ENCODE data around the gene ABCA2. TPM values are rescaled to one million over a fixed set of nuclear protein-coding genes. Genes with fewer than 3 reads are reported as not detected.
A peak's percentile ranks its signal among the peaks of the same experiment; 100 is the strongest.

ABCA2 gene
- total RNA-seq, 1 donor from 2014 or later: 62.4 TPM

- H3K4me3 Mint-ChIP-seq (ENCODE audit: unreplicated experiment): no peak overlapping the region
- H3K9me3 Mint-ChIP-seq (ENCODE audit: low read depth): no peaks in the 10 kb centered on the region
- peaks cover 10% of the 10 kb centered on the region for H3K4me1 Mint-ChIP-seq (ENCODE audit: low read depth)
- H3K27ac Mint-ChIP-seq (ENCODE audit: unreplicated experiment): no peak overlapping the region
- H3K27me3 Mint-ChIP-seq (ENCODE audit: low read depth): no peaks in the 10 kb centered on the region
- no peak for DNase-seq (ENCODE audit: low spot score)
- peaks cover 2% of the 10 kb centered on the region for H3K36me3 Mint-ChIP-seq (ENCODE audit: low read depth)
- TF ChIP-seq CTCF (IDR thresholded peaks at IDR 0.05): no peak
Observed at GRCh38 chr9:137074657-137075274, 46.7 kb upstream of the ABCA2 start.

- TF ChIP-seq CTCF (IDR thresholded peaks at IDR 0.05): no peak
- Mint-ChIP-seq H3K9me3 (ENCODE audit: low read depth) (no peaks in the 10 kb centered on the region), H3K4me3 (ENCODE audit: unreplicated experiment) (no peak overlapping the region), H3K4me1 (ENCODE audit: low read depth) (peaks cover 9% of the 10 kb centered on the region), H3K36me3 (ENCODE audit: low read depth) (peaks cover 1% of the 10 kb centered on the region), H3K27ac (ENCODE audit: unreplicated experiment) (no peak overlapping the region), H3K27me3 (ENCODE audit: low read depth) (no peaks in the 10 kb centered on the region)
- DNase-seq (ENCODE audit: low spot score): no peak
Observed at GRCh38 chr9:137073992-137074399, 46.0 kb upstream of the ABCA2 start.

GRCh38 chr9:137071282-137071681, 43.2 kb upstream of the ABCA2 start:
- TF ChIP-seq CTCF (IDR thresholded peaks at IDR 0.05): no peak
- H3K36me3 Mint-ChIP-seq (ENCODE audit: low read depth): no peaks in the 10 kb centered on the region
- no peaks in the 10 kb centered on the region for H3K9me3 Mint-ChIP-seq (ENCODE audit: low read depth)
- peak overlapping the region; percentile 80 for H3K27ac Mint-ChIP-seq (ENCODE audit: unreplicated experiment)
- peaks cover 13% of the 10 kb centered on the region for H3K4me1 Mint-ChIP-seq (ENCODE audit: low read depth)
- H3K27me3 Mint-ChIP-seq (ENCODE audit: low read depth): no peaks in the 10 kb centered on the region
- DNase-seq (ENCODE audit: low spot score): no peak
- peak overlapping the region; percentile 69 for H3K4me3 Mint-ChIP-seq (ENCODE audit: unreplicated experiment)

GRCh38 chr9:137070906-137071275, 42.9 kb upstream of the ABCA2 start:
- Mint-ChIP-seq H3K36me3 (ENCODE audit: low read depth) (no peaks in the 10 kb centered on the region), H3K9me3 (ENCODE audit: low read depth) (no peaks in the 10 kb centered on the region), H3K4me3 (ENCODE audit: unreplicated experiment) (peak overlapping the region; percentile 69), H3K27ac (ENCODE audit: unreplicated experiment) (peak overlapping the region; percentile 80), H3K4me1 (ENCODE audit: low read depth) (peaks cover 13% of the 10 kb centered on the region), H3K27me3 (ENCODE audit: low read depth) (no peaks in the 10 kb centered on the region)
- no peak for DNase-seq (ENCODE audit: low spot score)
- TF ChIP-seq CTCF (IDR thresholded peaks at IDR 0.05): peak; percentile 35

DNA sequence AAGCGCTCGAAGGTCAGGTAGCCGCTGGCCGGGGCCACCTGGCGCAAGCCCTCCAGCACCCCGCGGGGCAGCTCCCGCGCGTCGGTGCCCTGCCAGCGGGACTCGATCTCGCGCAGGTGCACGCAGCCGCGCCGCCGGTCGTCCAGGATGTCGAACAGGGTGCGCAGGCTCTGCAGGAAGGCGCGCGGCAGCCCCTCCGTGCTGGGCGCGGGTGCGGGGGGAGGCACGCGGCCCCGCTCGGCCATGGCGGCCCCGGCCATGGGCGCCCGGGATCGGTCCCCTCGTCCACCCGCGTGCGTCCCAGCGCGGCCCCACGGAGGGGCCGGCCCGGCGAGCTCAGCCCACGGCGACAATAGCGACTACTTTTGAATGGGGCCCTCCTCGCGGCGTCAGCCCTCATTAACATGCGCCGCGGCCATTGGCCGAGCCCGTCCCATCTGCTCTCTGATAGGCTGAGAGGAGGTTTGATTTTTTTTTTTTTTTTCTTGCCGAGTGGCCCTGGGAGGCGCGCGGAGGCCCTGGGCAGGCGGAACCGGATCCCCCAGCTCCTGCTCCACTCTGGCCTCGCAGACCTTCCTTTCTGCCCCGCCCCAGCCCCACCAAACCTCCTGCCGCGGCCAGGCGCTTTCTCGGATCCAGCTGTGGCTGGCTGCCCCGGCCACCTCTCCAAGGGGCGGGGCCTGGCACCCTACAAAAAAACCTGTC, 42.3 kb upstream of the ABCA2 start, which contains the start of gene SAPCD2:
TSS of gene SAPCD2 (minus strand) at position 357 of the 705 bp plus-strand sequence. CDS start at position 260, 97 bp downstream.
- Mint-ChIP-seq H3K4me3 (ENCODE audit: unreplicated experiment) (peak within 1 kb of the TSS; percentile 69), H3K36me3 (ENCODE audit: low read depth) (no peaks in the 10 kb centered on the region), H3K9me3 (ENCODE audit: low read depth) (no peaks in the 10 kb centered on the region), H3K4me1 (ENCODE audit: low read depth) (peaks cover 13% of the 10 kb centered on the region), H3K27ac (ENCODE audit: unreplicated experiment) (peak within 1 kb of the TSS; percentile 80), H3K27me3 (ENCODE audit: low read depth) (no peaks in the 10 kb centered on the region)
- TF ChIP-seq CTCF (IDR thresholded peaks at IDR 0.05): no peak
- no peak for DNase-seq (ENCODE audit: low spot score)

All from chondrocyte (in vitro differentiated cells).